ENCODE measurements around the gene HNRNPUL1.

GRCh38 chr19:41249707-41250423 lies 14.3 kb upstream of the HNRNPUL1 start:
- TF ChIP-seq POLR2AphosphoS5 (IDR thresholded peaks at IDR 0.05), result no peak
- no peak for TF ChIP-seq CTCF (IDR thresholded peaks at IDR 0.05)

Measured in suprapubic skin (tissue), 3 donors.